AG04450 (cell line): Measurements from ENCODE around the gene FAM83B. TPM values are rescaled to one million over a fixed set of nuclear protein-coding genes. Genes with fewer than 3 reads are reported as not detected.
"Not testable (repeated sequence)": the region's sequence is repeated elsewhere in the genome, so short reads cannot be mapped to it uniquely, and the experiment has no call there.

Experiments
- CTCF ChIA-PET: fragments of 300-600, 350-600 bp; formaldehyde crosslinking; extraction: SDS; loops from one replicate; lab custom pipeline; 2022; ENCODE audit warnings: antibody characterized with exemption, inconsistent platforms; lab: Charles Lee
- POLR2A ChIA-PET: fragments of 350-600 bp; formaldehyde crosslinking; extraction: SDS; loops from one replicate; lab custom pipeline; 2021; ENCODE audit warnings: antibody characterized with exemption, inconsistent platforms; lab: Yijun Ruan, JAX
- DNase-seq: peaks from one replicate; pipeline ENCODE4 v3.0.0-alpha.2; 2011; ENCODE audit warnings: low read depth, low spot score
- H3K27ac ChIP-seq: one replicate; pipeline ENCODE4 v1.5.1; 2012; ENCODE audit warnings: low read depth, low read length, control low read depth
- H3K27me3 ChIP-seq: one replicate; pipeline ENCODE4 v1.6.0; 2012; ENCODE audit warnings: low read length; ENCODE audit not compliant: control insufficient read depth, insufficient read depth
- H3K4me3 ChIP-seq: 2 replicates; pipeline ENCODE4 v1.5.1; 2011; ENCODE audit warnings: mild to moderate bottlenecking, low read depth, low read length, control low read depth
- H3K9me3 ChIP-seq: 2 replicates; pipeline ENCODE4 v1.5.1; 2012; ENCODE audit warnings: low read length; ENCODE audit not compliant: control insufficient read depth, insufficient read depth
- CTCF ChIP-seq: IDR thresholded peaks from 2 replicates; pipeline ENCODE4 v1.5.1; 2011; ENCODE audit warnings: low read depth, low read length, control low read depth, inconsistent platforms
- polyA plus RNA-seq: library from polyadenylated mRNA; depleted of rRNA; stranded (reverse); fragments of >200 nt; gene quantifications from 2 replicates; pipeline ENCODE4 v1.2.3, GENCODE V29; 2011

Gene FAM83B
- polyA plus RNA-seq, 1 experiment = 0.05 TPM

GRCh38 chr6:54959820-54960219, 113.2 kb downstream of the FAM83B start:
- H3K27ac ChIP-seq = no peak overlapping the region
- no peaks in the 10 kb centered on the region for H3K9me3 ChIP-seq
- no peaks in the 10 kb centered on the region for H3K27me3 ChIP-seq
- no peak for DNase-seq
- ChIA-PET CTCF (no interaction called here), POLR2A (no interaction called here)
- H3K4me3 ChIP-seq = no peak overlapping the region
- no peak for TF ChIP-seq CTCF

DNA sequence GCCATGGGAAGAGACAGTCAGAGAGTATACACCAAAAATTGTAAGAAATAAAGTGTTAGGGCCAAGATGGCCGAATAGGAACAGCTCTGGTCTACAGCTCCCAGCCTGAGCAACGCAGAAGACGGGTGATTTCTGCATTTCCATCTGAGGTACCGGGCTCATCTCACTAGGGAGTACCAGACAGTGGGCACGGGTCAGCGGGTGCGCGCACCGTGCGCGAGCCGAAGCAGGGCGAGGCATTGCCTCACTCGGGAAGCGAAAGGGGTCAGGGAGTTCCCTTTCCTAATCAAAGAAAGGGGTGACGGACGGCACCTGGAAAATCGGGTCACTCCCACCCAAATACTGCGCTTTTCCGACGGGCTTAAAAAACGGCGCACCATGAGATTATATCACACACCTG, 114.8 kb downstream of the FAM83B start:
- H3K27ac ChIP-seq, H3K4me3 ChIP-seq, DNase-seq, CTCF ChIA-PET, H3K27me3 ChIP-seq, H3K9me3 ChIP-seq, POLR2A ChIA-PET: not testable (repeated sequence)

- H3K4me3 ChIP-seq = no peak overlapping the region
- no peak for DNase-seq
- TF ChIP-seq CTCF = no peak
- ChIA-PET CTCF (no interaction called here), POLR2A (no interaction called here)
- H3K27me3 ChIP-seq = no peaks in the 10 kb centered on the region
- no peaks in the 10 kb centered on the region for H3K9me3 ChIP-seq
- H3K27ac ChIP-seq = no peak overlapping the region
These were observed 123.8 kb downstream of the FAM83B start for GRCh38 chr6:54970337-54970736.

DNA sequence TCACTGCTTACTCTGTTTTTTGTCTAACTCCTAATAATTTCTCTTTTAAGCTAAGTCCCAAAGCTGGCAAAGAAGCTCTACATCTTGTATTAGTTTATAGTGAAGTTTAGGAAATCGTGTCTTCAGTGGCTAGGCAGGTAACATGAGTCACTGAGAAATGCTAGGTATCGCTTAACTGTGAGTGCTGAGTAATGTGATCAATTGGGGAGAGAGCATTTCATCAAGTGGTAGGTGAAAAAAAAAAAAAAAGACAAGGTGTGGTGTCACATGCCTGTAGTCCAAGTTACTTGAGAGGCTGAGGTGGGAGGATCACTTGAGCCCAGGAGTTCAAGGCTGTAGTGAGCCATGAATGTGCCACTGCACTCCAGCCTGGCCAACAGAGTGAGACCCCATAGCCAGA, 125.3 kb downstream of the FAM83B start:
- DNase-seq = no peak
- no peak for TF ChIP-seq CTCF
- no peaks in the 10 kb centered on the region for H3K9me3 ChIP-seq
- no peak overlapping the region for H3K4me3 ChIP-seq
- CTCF ChIA-PET = interaction anchor here (0.6 kb wide), 1 partner anchor 50 kb away, joined by 6 read pairs; no protein-coding TSS in a partner anchor
- POLR2A ChIA-PET = interaction anchor here (0.6 kb wide), 1 partner anchor 961 kb away, joined by 3 read pairs; no protein-coding TSS in a partner anchor
- no peak overlapping the region for H3K27ac ChIP-seq
- H3K27me3 ChIP-seq = no peaks in the 10 kb centered on the region

- H3K27ac ChIP-seq, H3K9me3 ChIP-seq, POLR2A ChIA-PET, H3K27me3 ChIP-seq, CTCF ChIA-PET, DNase-seq, H3K4me3 ChIP-seq: not testable (repeated sequence)
These were observed 132.6 kb downstream of the FAM83B start for GRCh38 chr6:54979161-54979560.

DNA sequence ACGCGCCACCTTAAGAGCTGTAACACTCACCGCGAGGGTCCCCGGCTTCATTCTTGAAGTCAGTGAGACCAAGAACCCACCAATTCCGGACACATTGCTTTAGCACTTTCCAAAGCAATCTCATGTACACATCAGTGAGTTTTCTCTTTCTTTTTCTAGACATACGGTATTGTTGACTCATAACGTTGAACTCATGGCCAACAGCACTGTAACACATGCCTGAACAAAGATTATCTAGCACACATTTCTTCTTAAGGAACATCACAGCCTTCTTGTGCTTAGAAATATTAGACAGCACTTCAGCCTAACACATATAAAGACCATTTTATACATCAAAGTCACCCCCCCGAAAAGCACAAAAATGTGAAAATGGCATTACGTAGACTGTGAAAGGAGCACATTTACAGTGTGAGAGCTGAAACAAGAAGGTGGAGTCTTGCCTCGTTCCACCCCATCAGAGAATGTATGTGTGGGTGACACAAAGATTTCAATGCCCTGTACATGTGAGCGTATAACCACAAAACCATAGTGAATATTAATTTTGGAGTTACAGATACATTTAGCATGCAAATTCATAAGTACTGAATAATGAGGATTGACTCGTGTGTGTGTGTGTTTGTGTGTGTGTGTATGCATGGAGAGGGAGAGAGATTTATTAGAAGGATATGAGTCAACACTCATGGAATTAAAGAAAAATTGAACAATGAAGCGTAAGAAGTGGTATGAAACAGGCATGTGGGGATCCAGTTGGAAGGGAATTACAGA, 134.1 kb downstream of the FAM83B start:
- peaks cover 5% of the 10 kb centered on the region; the same call in 1 of the 2 replicates for H3K9me3 ChIP-seq
- peak overlapping the region; percentile 71 for H3K27ac ChIP-seq
- ChIA-PET POLR2A (no interaction called here), CTCF (interaction anchor here (1.2 kb wide), 1 partner anchor 263 kb away, joined by 3 read pairs; no protein-coding TSS in a partner anchor)
- H3K27me3 ChIP-seq = no peaks in the 10 kb centered on the region
- DNase-seq = peak; percentile 58
- TF ChIP-seq CTCF = no peak
- no peak overlapping the region for H3K4me3 ChIP-seq
